Smooth muscle cell (in vitro differentiated cells): ENCODE measurements around the gene ADGRF3. TPM values are rescaled to one million over a fixed set of nuclear protein-coding genes. Genes with fewer than 3 reads are reported as not detected.
"Not testable (repeated sequence)": the region's sequence is repeated elsewhere in the genome, so short reads cannot be mapped to it uniquely, and the experiment has no call there.

Experiments
- DNase-seq: peaks from one replicate; lab custom pipeline; 2025; ENCODE audit not compliant: unreplicated experiment; lab: John Stamatoyannopoulos, UW
- H2AFZ ChIP-seq: fragments of 200-600 bp; sonication (generic); 2 replicates; pipeline ENCODE4 v1.6.0; 2016; ENCODE audit warnings: antibody characterized with exemption, low read depth, mild to moderate bottlenecking
- H3F3A ChIP-seq: fragments of 200-600 bp; sonication (generic); 2 replicates; pipeline ENCODE4 v1.6.0; 2017; ENCODE audit warnings: antibody characterized with exemption, low read depth
- H3K27ac ChIP-seq: fragments of 200-600 bp; sonication (generic); 2 replicates; pipeline ENCODE4 v1.5.1; 2016; ENCODE audit warnings: low read depth, mild to moderate bottlenecking
- H3K27me3 ChIP-seq: fragments of 200-600 bp; sonication (generic); 2 replicates; pipeline ENCODE4 v1.6.1; 2016; ENCODE audit warnings: low read depth, mild to moderate bottlenecking
- H3K36me3 ChIP-seq: fragments of 200-600 bp; sonication (generic); 2 replicates; pipeline ENCODE4 v1.5.1; 2016; ENCODE audit warnings: low read depth
- H3K4me1 ChIP-seq: fragments of 200-600 bp; sonication (generic); 2 replicates; pipeline ENCODE4 v1.5.1; 2016; ENCODE audit warnings: low read depth
- H3K4me2 ChIP-seq: fragments of 200-600 bp; sonication (generic); 2 replicates; pipeline ENCODE4 v1.6.0; 2016; ENCODE audit warnings: mild to moderate bottlenecking
- H3K4me3 ChIP-seq: fragments of 200-600 bp; sonication (generic); 2 replicates; pipeline ENCODE4 v1.5.1; 2016; ENCODE audit warnings: mild to moderate bottlenecking
- H3K79me2 ChIP-seq: fragments of 200-600 bp; sonication (generic); 2 replicates; pipeline ENCODE4 v1.6.0; 2016; ENCODE audit warnings: low read depth, mild to moderate bottlenecking
- H3K9ac ChIP-seq: fragments of 200-600 bp; sonication (generic); 2 replicates; pipeline ENCODE4 v1.6.0; 2016; ENCODE audit warnings: low read depth
- H3K9me3 ChIP-seq: fragments of 200-600 bp; sonication (generic); replicated peaks from 2 replicates; pipeline ENCODE4 v1.5.1; 2016; ENCODE audit warnings: low read depth
- H4K20me1 ChIP-seq: fragments of 200-600 bp; sonication (generic); 2 replicates; pipeline ENCODE4 v1.6.0; 2016; ENCODE audit warnings: low read depth
- CTCF ChIP-seq: fragments of 200-600 bp; sonication (generic); IDR thresholded peaks from 2 replicates; pipeline ENCODE4 v1.5.1; 2017; ENCODE audit warnings: borderline replicate concordance, mild to moderate bottlenecking, antibody characterized with exemption; ENCODE audit not compliant: insufficient read depth, poor library complexity, severe bottlenecking
- WGBS: methylation state at CpG from one replicate; pipeline ENCODE4 v1.1.7; 2016; ENCODE audit warnings: low lambda C conversion rate; 5-methylcytosine and 5-hydroxymethylcytosine counted together
- polyA plus RNA-seq: library from polyadenylated mRNA; unstranded; fragments of >200 nt; fragmentation: Nextera tagmentation; extraction: Ambion mirVana; gene quantifications from 2 replicates; pipeline ENCODE4 v1.2.1, GENCODE V29; 2016
- total RNA-seq: library from RNA; depleted of rRNA; stranded (reverse); fragments of >200 nt; gene quantifications from 2 replicates; pipeline ENCODE4 v1.2.3, GENCODE V29; 2014

The ADGRF3 gene
- total and polyA plus RNA-seq, 2 experiments from 2014 or later = 0.06 TPM; not detected in 1

DNA sequence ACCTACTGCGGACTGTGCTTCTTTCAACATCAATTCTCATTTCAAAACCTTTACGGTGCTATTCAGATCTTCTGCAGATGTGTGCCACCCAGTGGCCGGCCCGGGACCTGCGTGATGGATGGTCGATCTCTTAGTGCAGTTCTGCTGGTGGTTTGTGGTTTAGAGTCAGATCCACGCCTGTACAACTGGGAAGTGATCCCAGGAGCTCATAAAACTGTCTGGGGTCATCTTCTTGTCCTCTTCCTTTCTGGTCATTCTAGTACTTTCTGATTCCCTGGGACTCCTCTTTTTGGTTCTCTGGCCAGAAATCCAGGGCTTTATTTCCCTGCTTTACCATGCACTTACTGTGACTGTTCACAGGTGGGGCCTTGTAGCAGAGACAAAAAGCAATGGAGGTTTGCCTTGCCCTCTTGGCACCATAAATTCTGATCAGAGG lies 16.5 kb downstream of the ADGRF3 start:
- 7% methylated on average over 7 of the region's 7 CpGs for WGBS
- H3F3A ChIP-seq = no peaks in the 10 kb centered on the region
- no peaks in the 10 kb centered on the region for H3K9me3 ChIP-seq
- H3K79me2 ChIP-seq = no peaks in the 10 kb centered on the region
- H3K4me2 ChIP-seq = no peak overlapping the region
- no peak overlapping the region for H3K27ac ChIP-seq
- no peaks in the 10 kb centered on the region for H3K36me3 ChIP-seq
- no peak overlapping the region for H3K9ac ChIP-seq
- no peaks in the 10 kb centered on the region for H4K20me1 ChIP-seq
- TF ChIP-seq CTCF = peak; percentile 80
- no peaks in the 10 kb centered on the region for H3K27me3 ChIP-seq
- H3K4me3 ChIP-seq = no peak overlapping the region
- peak; percentile 48 for DNase-seq
- no peak overlapping the region for H2AFZ ChIP-seq
- no peaks in the 10 kb centered on the region for H3K4me1 ChIP-seq

- H2AFZ ChIP-seq, H4K20me1 ChIP-seq, H3F3A ChIP-seq, H3K9me3 ChIP-seq, H3K4me1 ChIP-seq, H3K27me3 ChIP-seq, H3K36me3 ChIP-seq, H3K9ac ChIP-seq, H3K27ac ChIP-seq, H3K4me2 ChIP-seq, H3K79me2 ChIP-seq, H3K4me3 ChIP-seq, DNase-seq: not testable (repeated sequence)
- WGBS = 95% methylated on average over 4 of the region's 4 CpGs
Measured at GRCh38 chr2:26329083-26329482, 17.5 kb downstream of the ADGRF3 start.

DNA sequence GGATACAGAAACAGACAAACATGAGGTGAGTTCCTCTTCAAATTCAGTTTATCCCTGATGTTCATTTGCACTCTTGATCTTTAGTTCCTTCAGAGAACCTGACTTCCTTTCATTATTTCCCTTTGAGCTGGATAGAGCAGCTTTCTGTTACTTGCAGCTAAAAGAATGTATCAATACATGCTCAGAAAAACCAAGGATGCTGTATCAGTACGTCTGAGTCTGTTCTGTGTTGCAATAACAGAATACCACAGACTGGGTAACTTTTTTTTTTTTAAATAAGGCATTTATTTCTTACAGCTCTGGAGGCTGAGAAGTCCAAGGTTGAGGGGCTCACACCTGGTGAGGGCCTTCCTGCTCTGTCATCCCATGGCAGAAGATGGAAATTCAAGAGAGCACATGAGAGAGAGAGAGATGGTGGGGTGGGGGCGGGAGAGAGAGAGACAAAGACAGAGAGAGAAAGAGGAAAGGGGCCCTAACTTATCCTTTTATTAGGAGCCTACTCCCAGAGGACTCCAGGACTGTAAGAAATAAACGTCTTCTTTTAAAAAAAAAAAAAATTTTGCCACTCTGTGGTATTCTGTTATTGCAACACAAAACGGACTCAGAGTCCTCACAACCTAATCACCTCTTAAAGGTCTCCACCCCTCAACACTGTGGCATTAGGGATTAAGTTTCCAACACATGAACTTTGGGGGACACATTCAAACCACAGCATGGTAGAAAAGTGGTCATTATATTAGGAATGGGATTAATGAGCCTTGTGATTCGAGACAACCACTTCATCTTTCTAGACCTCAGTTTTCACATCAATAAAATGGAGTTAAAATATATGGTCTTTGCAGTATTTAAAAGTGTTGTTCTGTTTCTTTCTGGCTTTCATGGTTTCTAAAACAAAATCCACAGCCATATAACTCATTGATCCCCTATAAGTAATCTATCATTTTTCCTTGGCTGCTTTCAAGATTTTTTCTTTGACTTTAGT lies 19.0 kb downstream of the ADGRF3 start:
- no peaks in the 10 kb centered on the region for H3K79me2 ChIP-seq
- H3K9me3 ChIP-seq = no peaks in the 10 kb centered on the region
- no peaks in the 10 kb centered on the region for H3F3A ChIP-seq
- H4K20me1 ChIP-seq = no peaks in the 10 kb centered on the region
- no peak overlapping the region for H3K4me3 ChIP-seq
- H3K9ac ChIP-seq = no peak overlapping the region
- no peak overlapping the region for H3K27ac ChIP-seq
- WGBS = 63% methylated on average over 5 of the region's 5 CpGs
- no peak for TF ChIP-seq CTCF
- no peak for DNase-seq
- H2AFZ ChIP-seq = no peak overlapping the region
- no peaks in the 10 kb centered on the region for H3K36me3 ChIP-seq
- no peaks in the 10 kb centered on the region for H3K27me3 ChIP-seq
- H3K4me2 ChIP-seq = no peak overlapping the region
- H3K4me1 ChIP-seq = no peaks in the 10 kb centered on the region

DNA sequence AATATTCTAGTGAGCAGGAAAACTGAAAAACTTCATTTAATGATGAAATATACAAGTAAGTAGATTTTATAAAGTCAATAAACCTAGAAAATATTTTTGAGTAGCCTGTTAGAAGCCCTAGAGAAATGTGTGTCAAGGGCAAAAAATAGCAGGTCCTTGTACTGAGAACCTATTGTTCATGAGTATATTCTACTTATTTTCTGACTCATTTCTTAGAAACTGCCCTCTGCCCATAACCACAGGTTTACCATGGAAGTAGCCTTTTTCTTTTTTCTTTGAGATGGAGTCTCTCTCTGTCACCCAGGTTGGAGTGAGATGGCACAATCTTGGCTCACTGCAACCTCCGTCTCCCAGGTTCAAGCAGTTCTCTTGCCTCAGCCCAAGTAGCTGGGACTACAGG lies 20.1 kb downstream of the ADGRF3 start:
- Histone ChIP-seq H3K9ac (no peak overlapping the region), H3K4me1 (no peaks in the 10 kb centered on the region), H3K9me3 (no peaks in the 10 kb centered on the region), H3F3A (no peaks in the 10 kb centered on the region), H3K4me2 (no peak overlapping the region), H3K79me2 (no peaks in the 10 kb centered on the region), H4K20me1 (no peaks in the 10 kb centered on the region), H3K36me3 (no peaks in the 10 kb centered on the region), H3K27me3 (no peaks in the 10 kb centered on the region), H2AFZ (no peak overlapping the region), H3K4me3 (no peak overlapping the region), H3K27ac (no peak overlapping the region)
- no peak for DNase-seq
- WGBS = 92% methylated on average over 1 of the region's 1 CpG
- no peak for TF ChIP-seq CTCF
